HG03064 (cell line): ENCODE measurements around the gene LZTR1.
A peak's percentile ranks its signal among the peaks of the same experiment; 100 is the strongest.
"Not testable (repeated sequence)": the region's sequence is repeated elsewhere in the genome, so short reads cannot be mapped to it uniquely, and the experiment has no call there.

Experiments
- ATAC-seq: cut with Tn5 transposase; IDR thresholded peaks from one replicate; pipeline ENCODE4 v1.9.1; 2021; ENCODE audit warnings: low read depth; ENCODE audit not compliant: unreplicated experiment

Gene LZTR1

GRCh38 chr22:20994128-20994901 lies 12.2 kb downstream of the LZTR1 start:
- ATAC-seq, result no peak

DNA sequence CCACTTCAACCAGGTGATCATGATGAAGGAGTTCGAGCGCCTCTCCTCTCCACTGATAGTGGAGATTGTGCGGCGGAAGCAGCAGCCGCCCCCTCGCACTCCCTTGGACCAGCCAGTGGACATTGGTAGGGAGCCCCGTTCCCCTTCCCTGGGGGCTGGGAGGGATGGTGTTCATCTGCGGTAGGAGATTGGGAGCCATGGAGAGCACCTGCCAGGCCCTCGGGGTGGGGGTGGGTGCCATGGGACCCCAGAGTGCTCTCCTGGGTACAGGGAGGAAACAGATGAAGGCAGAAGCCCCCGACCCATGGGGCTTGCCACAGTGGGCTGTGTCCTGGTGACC lies 12.8 kb downstream of the LZTR1 start:
- no peak for ATAC-seq

DNA sequence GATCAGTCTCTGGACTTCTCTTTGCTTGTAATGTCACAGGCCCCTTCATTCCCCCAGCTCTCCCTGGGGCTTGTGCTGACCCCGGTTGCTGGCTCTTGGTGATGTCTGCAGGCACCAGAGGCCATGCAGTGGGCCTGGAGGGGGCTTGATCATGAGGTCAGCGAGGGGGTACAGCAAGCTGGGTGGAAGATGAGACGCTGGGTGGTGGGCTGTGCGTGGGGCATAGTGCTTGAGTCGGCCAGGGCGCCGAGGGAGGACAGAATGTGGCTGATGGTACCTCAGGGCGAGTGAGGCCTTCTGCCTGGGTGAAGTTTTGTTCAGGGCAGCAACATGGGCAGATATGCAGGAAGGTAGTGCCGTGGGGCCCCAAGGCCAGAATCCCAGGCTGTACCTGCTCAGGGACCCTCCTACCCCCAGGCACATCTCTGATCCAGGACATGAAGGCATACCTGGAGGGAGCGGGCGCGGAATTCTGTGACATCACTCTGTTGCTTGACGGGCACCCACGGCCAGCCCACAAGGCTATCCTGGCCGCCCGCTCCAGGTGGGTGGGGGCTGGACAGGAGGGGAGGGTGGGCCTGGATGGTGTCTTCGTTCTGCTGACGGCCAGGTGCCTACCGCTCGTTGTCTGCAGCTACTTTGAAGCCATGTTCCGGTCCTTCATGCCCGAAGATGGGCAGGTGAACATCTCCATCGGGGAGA lies 13.4 kb downstream of the LZTR1 start:
- no peak for ATAC-seq

- no peak for ATAC-seq
Observed at GRCh38 chr22:20996031-20996410, 13.9 kb downstream of the LZTR1 start.

DNA sequence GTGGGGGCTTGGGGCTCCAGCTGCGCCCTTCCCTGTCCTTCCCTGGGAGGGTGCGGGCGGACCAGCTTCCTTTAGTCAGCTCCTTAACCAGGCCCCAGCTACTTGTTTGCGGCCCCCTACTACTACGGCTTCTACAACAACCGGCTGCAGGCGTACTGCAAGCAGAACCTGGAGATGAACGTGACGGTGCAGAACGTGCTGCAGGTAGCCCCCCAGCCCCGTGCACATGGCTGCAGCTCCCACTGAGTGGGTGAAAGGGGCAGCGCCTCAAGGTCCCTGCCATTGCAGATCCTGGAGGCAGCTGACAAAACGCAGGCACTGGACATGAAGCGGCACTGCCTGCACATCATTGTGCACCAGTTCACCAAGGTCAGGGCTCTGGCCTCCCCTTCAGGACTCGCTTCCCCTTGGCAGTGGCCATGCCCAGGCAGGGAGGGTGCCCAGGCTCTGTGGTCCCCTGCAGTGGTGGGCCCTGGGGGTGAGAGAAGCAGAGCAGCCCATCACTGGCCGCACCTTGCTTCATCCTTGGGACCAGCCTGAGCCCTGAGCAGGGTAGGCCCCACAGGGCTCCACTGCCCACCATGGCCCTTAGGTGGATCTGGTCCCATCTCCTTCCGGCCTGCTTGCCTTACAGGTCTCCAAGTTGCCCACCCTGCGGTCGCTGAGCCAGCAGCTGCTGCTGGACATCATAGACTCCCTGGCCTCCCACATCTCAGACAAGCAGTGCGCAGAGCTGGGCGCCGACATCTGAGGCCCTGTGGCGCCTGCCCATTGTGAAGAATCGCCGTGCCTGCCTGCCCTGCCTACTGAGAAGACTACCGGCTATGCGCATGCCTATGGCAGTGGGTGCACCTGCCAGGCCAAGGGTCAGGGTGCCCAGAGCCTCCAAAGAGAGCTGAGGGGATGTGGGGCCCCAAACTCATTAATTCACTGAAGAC lies 14.8 kb downstream of the LZTR1 start:
- ATAC-seq, result no peak

- no peak for ATAC-seq
Observed at GRCh38 chr22:20997536-20998257, 15.6 kb downstream of the LZTR1 start.

DNA sequence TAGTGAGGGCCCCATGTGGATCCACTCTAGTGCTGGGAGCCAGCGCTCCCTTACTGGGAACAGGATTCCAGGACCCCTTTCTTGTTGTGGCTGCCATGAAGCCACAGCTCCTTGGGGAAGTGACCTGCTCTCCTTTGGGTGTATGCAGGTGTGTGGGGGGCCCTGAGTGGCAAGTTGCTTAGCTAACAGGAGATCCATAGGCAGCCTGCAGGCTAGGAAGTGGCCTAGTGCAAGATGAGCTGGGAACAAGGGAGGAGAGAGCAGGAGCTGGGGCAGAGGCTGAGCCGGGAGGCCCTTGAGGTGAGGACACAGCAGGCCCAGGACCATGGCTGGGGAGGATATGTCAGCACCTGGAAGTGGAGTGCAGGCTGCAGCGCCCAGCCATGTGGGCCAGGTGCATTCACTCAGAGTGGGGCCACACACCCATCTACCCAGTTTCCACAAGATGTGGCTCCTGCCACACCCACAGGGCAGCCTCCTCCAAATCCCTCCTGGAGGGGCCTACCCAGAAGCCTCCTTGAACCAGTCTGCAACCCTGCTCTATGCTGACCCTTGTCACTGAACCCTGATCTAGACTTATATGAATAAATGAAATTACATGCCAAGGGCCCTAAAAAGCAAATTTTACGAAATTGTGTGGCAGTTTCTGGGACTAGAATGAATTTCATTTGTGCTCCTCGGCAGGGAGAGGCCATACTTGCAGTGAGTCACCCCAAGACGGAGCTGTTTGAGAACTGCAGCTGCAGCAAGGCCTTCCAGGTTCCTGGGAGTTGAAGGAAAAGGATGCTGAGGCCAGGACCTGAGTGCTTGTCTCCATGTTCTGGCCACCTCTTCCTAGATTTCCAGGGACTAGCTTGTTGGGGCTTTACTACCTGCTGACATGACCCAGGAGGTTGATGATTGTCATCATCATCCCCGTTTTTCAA lies 16.6 kb downstream of the LZTR1 start:
- no peak for ATAC-seq

DNA sequence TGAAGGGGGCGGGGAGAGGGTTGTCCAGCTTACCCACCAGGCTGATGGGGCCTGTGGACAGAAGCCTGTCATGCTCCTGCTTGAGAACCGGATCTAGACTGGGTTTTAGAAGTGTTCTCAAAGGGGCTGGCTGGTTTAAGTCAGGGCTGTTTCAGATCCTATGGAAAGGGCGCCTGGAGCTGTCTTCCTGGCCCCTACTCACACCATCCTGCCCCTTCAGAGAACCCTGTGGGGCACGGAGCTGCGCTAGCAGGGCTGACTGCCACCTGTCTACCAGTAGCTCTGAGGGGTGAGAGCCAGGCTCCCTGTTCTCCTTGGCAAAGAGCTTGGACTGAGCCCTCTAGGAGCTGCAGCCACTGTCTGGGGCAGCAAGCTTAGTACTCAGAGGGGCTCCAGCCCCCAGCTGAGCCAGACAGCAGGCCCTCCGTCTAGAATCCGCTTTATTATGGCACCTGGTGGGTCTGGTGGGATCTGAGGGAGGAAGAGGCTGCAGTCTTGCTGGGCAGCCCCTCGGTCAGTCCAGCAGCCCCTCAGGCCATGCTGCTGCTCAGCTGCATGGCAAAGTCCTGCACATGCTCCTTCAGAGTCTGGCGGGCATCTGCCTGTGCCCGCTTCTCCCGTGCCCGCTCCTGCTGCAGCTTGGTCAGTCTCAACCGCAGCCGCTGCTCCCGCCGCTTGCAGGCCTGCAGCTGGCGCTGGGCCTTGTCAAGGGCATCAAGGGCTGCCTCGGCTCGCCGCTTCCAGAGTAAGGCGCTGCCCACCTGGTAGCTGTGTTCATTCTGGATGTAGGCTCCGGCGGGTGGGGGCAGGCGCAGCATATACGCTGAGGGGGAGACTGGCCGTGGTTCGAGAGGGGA lies 17.5 kb downstream of the LZTR1 start:
- ATAC-seq, result no peak

GRCh38 chr22:21000207-21000986 lies 18.3 kb downstream of the LZTR1 start:
- ATAC-seq, result no peak

GRCh38 chr22:21000987-21001600 lies 19.0 kb downstream of the LZTR1 start:
- peak; percentile 13 for ATAC-seq

GRCh38 chr22:21001601-21002325 lies 19.7 kb downstream of the LZTR1 start, which contains the start of gene THAP7:
Gene THAP7, minus strand, starts transcription at chr22:21002118. Its CDS starts 207 bp downstream, at chr22:21001911.
- peak; percentile 85 for ATAC-seq

GRCh38 chr22:21003782-21004181 lies 21.7 kb downstream of the LZTR1 start:
- ATAC-seq, result no peak

DNA sequence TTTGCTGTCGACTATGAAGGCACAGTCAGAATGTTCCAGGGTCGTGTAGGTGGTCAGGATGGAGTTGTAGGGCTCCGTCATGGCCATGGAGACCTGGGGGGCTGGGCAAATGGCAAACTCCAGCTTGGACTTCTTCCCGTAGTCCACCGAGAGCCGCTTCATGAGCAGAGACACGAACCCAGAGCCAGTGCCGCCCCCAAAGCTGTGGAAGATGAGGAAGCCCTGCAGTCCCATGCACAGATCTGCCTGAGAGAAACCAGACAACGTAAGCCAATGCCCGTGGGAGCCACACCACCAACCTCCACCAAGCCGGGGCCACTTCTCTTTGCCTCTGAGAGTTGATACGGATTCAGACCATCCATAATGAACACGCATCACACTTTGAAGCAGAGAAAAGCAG lies 27.1 kb downstream of the LZTR1 start:
- ATAC-seq, result not testable (repeated sequence)

GRCh38 chr22:21009638-21010425 lies 27.7 kb downstream of the LZTR1 start:
- ATAC-seq, result no peak

DNA sequence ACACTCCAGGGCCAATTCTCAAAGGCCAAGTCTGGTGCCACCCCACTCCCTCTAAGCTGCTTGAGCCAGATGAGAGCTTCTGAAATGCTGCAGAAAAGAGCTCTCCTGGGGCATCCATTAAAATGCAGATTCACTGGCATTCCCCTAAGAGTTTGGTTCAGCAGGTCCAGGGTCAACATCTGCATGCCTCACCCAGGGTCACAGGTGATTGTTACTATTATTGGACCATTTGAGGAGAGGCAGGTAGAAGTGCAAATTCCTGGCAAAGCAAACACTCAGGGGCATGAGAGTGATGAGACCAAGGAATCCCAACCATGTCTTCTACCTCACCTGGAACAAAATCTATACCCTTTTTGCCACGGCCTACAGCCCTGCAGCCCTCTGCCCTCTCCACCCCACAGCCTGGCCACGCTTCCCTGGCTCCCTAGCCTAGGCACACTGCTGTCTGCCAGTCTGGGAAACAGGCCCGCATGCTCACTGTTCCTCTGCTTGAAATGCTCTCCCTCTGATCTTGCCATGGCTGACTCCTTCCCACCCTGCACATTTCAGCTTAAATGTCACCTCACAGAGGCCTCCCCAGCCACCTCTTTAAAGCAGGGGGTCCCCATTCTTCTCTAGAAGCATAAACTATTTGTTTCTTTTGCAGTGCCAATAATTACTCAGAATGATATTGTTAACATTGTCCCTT lies 28.5 kb downstream of the LZTR1 start:
- ATAC-seq, result no peak
